EL (cell line): ENCODE measurements around the gene OR56A1.

Experiments used
- DNase-seq: peaks from one replicate; pipeline ENCODE4 v3.0.0-alpha.2; 2016

The OR56A1 gene

GRCh38 chr11:5986885-5987284 is 43.7 kb downstream of the OR56A1 start, which contains the start of gene OR52L1:
OR52L1 (minus strand) TSS chr11:5986985; CDS start chr11:5986930, 55 bp downstream.
- no peak for DNase-seq

- no peak for DNase-seq
Measured at GRCh38 chr11:5983443-5983842, 47.1 kb downstream of the OR56A1 start.

- DNase-seq = no peak
Measured at GRCh38 chr11:5973530-5973929, 57.0 kb downstream of the OR56A1 start.
